ENCODE data around the gene OCLN.

DNA sequence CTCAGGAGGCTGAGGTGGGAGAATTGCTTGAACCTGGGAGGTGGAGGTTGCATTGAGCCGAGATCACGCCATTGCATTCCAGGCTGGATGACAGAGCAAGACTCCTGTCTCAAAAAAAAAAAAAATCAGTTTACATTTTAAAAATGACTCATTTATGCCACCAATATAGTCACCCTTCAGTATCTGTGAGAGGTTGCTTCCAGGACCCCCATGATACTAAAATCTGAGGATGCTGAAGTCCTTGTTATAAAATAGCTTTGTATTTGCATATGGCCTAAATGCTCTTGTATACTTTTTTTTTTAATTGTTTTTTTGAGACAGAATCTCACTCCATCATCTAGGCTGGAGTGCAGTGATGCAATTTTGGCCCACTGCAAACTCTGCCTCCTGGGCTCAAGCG lies 5.8 kb downstream of the OCLN start:
- TF ChIP-seq, protein P1, sequence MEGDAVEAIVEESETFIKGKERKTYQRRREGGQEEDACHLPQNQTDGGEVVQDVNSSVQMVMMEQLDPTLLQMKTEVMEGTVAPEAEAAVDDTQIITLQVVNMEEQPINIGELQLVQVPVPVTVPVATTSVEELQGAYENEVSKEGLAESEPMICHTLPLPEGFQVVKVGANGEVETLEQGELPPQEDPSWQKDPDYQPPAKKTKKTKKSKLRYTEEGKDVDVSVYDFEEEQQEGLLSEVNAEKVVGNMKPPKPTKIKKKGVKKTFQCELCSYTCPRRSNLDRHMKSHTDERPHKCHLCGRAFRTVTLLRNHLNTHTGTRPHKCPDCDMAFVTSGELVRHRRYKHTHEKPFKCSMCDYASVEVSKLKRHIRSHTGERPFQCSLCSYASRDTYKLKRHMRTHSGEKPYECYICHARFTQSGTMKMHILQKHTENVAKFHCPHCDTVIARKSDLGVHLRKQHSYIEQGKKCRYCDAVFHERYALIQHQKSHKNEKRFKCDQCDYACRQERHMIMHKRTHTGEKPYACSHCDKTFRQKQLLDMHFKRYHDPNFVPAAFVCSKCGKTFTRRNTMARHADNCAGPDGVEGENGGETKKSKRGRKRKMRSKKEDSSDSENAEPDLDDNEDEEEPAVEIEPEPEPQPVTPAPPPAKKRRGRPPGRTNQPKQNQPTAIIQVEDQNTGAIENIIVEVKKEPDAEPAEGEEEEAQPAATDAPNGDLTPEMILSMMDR (conservative IDR thresholded peaks at IDR 0.05; ENCODE audit: low read depth in 2 of 2) = no peak
- TF ChIP-seq, protein P2, sequence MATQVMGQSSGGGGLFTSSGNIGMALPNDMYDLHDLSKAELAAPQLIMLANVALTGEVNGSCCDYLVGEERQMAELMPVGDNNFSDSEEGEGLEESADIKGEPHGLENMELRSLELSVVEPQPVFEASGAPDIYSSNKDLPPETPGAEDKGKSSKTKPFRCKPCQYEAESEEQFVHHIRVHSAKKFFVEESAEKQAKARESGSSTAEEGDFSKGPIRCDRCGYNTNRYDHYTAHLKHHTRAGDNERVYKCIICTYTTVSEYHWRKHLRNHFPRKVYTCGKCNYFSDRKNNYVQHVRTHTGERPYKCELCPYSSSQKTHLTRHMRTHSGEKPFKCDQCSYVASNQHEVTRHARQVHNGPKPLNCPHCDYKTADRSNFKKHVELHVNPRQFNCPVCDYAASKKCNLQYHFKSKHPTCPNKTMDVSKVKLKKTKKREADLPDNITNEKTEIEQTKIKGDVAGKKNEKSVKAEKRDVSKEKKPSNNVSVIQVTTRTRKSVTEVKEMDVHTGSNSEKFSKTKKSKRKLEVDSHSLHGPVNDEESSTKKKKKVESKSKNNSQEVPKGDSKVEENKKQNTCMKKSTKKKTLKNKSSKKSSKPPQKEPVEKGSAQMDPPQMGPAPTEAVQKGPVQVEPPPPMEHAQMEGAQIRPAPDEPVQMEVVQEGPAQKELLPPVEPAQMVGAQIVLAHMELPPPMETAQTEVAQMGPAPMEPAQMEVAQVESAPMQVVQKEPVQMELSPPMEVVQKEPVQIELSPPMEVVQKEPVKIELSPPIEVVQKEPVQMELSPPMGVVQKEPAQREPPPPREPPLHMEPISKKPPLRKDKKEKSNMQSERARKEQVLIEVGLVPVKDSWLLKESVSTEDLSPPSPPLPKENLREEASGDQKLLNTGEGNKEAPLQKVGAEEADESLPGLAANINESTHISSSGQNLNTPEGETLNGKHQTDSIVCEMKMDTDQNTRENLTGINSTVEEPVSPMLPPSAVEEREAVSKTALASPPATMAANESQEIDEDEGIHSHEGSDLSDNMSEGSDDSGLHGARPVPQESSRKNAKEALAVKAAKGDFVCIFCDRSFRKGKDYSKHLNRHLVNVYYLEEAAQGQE (IDR thresholded peaks at IDR 0.05; ENCODE audit: unreplicated experiment) = no peak
- TF ChIP-seq EZH2 (IDR thresholded peaks at IDR 0.05; ENCODE audit: low read depth, unreplicated experiment) (no peak), POLR2AphosphoS5 (IDR thresholded peaks at IDR 0.05; ENCODE audit: low read depth) (no peak)

Measured in GM23338 (cell line).